Measurements from ENCODE around the gene FEZ2.
"Not testable (repeated sequence)": the region's sequence is repeated elsewhere in the genome, so short reads cannot be mapped to it uniquely, and the experiment has no call there.

FEZ2 gene

GRCh38 chr2:36597532-36598377 is at the start of gene FEZ2:
Gene FEZ2, minus strand, starts transcription at chr2:36598168. Its CDS starts 26 bp downstream, at chr2:36598142.
- peak; percentile 81 for DNase-seq (ENCODE audit: low spot score)

GRCh38 chr2:36634981-36635597 is 37.1 kb upstream of the FEZ2 start:
- DNase-seq (ENCODE audit: low spot score) = no peak

GRCh38 chr2:36633470-36634092 is 35.6 kb upstream of the FEZ2 start:
- no peak for DNase-seq (ENCODE audit: low spot score)

GRCh38 chr2:36626756-36627155 is 28.8 kb upstream of the FEZ2 start:
- DNase-seq (ENCODE audit: low spot score) = no peak

GRCh38 chr2:36626071-36626470 is 28.1 kb upstream of the FEZ2 start:
- DNase-seq (ENCODE audit: low spot score) = no peak

GRCh38 chr2:36625304-36625703 is 27.3 kb upstream of the FEZ2 start:
- no peak for DNase-seq (ENCODE audit: low spot score)

GRCh38 chr2:36620321-36620720 is 22.4 kb upstream of the FEZ2 start:
- DNase-seq (ENCODE audit: low spot score) = no peak

- peak; percentile 9 for DNase-seq (ENCODE audit: low spot score)
Observed at GRCh38 chr2:36618381-36618780, 20.4 kb upstream of the FEZ2 start.

GRCh38 chr2:36616947-36617346 is 19.0 kb upstream of the FEZ2 start:
- DNase-seq (ENCODE audit: low spot score) = no peak

GRCh38 chr2:36615222-36615621 is 17.3 kb upstream of the FEZ2 start:
- DNase-seq (ENCODE audit: low spot score) = no peak

GRCh38 chr2:36613801-36614200 is 15.8 kb upstream of the FEZ2 start:
- no peak for DNase-seq (ENCODE audit: low spot score)

GRCh38 chr2:36611316-36611990 is 13.5 kb upstream of the FEZ2 start:
- no peak for DNase-seq (ENCODE audit: low spot score)

GRCh38 chr2:36609507-36609906 is 11.5 kb upstream of the FEZ2 start:
- no peak for DNase-seq (ENCODE audit: low spot score)

GRCh38 chr2:36607947-36608346 is 10.0 kb upstream of the FEZ2 start:
- peak; percentile 16 for DNase-seq (ENCODE audit: low spot score)

- DNase-seq (ENCODE audit: low spot score) = no peak
Observed at GRCh38 chr2:36606925-36607324, 9.0 kb upstream of the FEZ2 start.

GRCh38 chr2:36605273-36605672 is 7.3 kb upstream of the FEZ2 start:
- DNase-seq (ENCODE audit: low spot score) = no peak

GRCh38 chr2:36603629-36604028 is 5.7 kb upstream of the FEZ2 start:
- DNase-seq (ENCODE audit: low spot score) = not testable (repeated sequence)

GRCh38 chr2:36597003-36597531 is 901 bp downstream of the FEZ2 start:
- DNase-seq (ENCODE audit: low spot score) = no peak

- no peak for DNase-seq (ENCODE audit: low spot score)
Observed at GRCh38 chr2:36596397-36596796, 1.6 kb downstream of the FEZ2 start.

- peak; percentile 26 for DNase-seq (ENCODE audit: low spot score)
Observed at GRCh38 chr2:36594849-36595248, 3.1 kb downstream of the FEZ2 start.

GRCh38 chr2:36589230-36589630 is 8.7 kb downstream of the FEZ2 start:
- DNase-seq (ENCODE audit: low spot score) = no peak

- no peak for DNase-seq (ENCODE audit: low spot score)
Observed at GRCh38 chr2:36587556-36587955, 10.4 kb downstream of the FEZ2 start.
